Fibroblast of lung (primary cell): ENCODE data around the gene KRT222. TPM values are rescaled to one million over a fixed set of nuclear protein-coding genes. Genes with fewer than 3 reads are reported as not detected.

ENCODE experiments used
- DNase-seq, 2 donors: peaks; one replicate each; pipeline versions ENCODE4 v3.0.0 to v3.0.0-alpha.2; 2010; ENCODE audit warnings: low read depth in 2 of 2
- H2AFZ ChIP-seq: 2 replicates; pipeline ENCODE4 v1.5.1; 2012; ENCODE audit warnings: low read length, control low read depth, inconsistent platforms
- H3K27ac ChIP-seq: 2 replicates; pipeline ENCODE4 v1.5.1; 2011; ENCODE audit warnings: low read length, control low read depth; ENCODE audit not compliant: insufficient read depth
- H3K27me3 ChIP-seq: 2 replicates; pipeline ENCODE4 v1.5.1; 2011; ENCODE audit warnings: mild to moderate bottlenecking, low read length; ENCODE audit not compliant: control insufficient read depth, insufficient read depth
- H3K36me3 ChIP-seq: 2 replicates; pipeline ENCODE4 v1.5.1; 2011; ENCODE audit warnings: low read length; ENCODE audit not compliant: control insufficient read depth, insufficient read depth
- H3K4me1 ChIP-seq: 2 replicates; pipeline ENCODE4 v1.5.1; 2011; ENCODE audit warnings: low read length; ENCODE audit not compliant: control insufficient read depth, insufficient read depth; ENCODE audit errors: extremely low read depth
- H3K4me2 ChIP-seq: 2 replicates; pipeline ENCODE4 v1.5.1; 2011; ENCODE audit warnings: low read length, control low read depth; ENCODE audit not compliant: insufficient read depth; ENCODE audit errors: extremely low read depth
- H3K4me3 ChIP-seq, 4 experiments: fragments of 200-600 bp in 1 of 4; sonication (generic) in 1 of 4; replicated peaks in 1 of 4; 2 replicates each; pipeline ENCODE4 v1.5.1; 2011 to 2016; ENCODE audit warnings: low read length in 4 of 4, low read depth in 3 of 4, mild to moderate bottlenecking in 3 of 4, control low read depth in 2 of 4, inconsistent platforms in 1 of 4, mixed read lengths in 1 of 4; ENCODE audit not compliant: insufficient read depth in 1 of 4; ENCODE audit errors: control extremely low read depth in 1 of 4
- H3K79me2 ChIP-seq: 2 replicates; pipeline ENCODE4 v1.5.1; 2012; ENCODE audit warnings: mild to moderate bottlenecking, low read length, inconsistent platforms; ENCODE audit not compliant: control insufficient read depth, insufficient read depth
- H3K9ac ChIP-seq: 2 replicates; pipeline ENCODE4 v1.5.1; 2011; ENCODE audit warnings: mild to moderate bottlenecking, low read length, control low read depth; ENCODE audit not compliant: insufficient read depth
- H3K9me3 ChIP-seq: 2 replicates; pipeline ENCODE4 v1.5.1; 2012; ENCODE audit warnings: low read depth, low read length; ENCODE audit not compliant: control insufficient read depth, insufficient read depth
- H4K20me1 ChIP-seq: 2 replicates; pipeline ENCODE4 v1.5.1; 2011; ENCODE audit warnings: low read length; ENCODE audit not compliant: control insufficient read depth, insufficient read depth; ENCODE audit errors: extremely low read depth
- CTCF ChIP-seq, 2 donors: IDR thresholded peaks in 1 of 2; conservative IDR thresholded peaks in 1 of 2; 1 replicate in 1 of 2; 2 replicates in 1 of 2; pipeline ENCODE4 v1.5.1; 2011 to 2012; ENCODE audit warnings: low read length in 2 of 2, control low read depth in 1 of 2, inconsistent platforms in 1 of 2, low read depth in 1 of 2, mild to moderate bottlenecking in 1 of 2
- EZH2 ChIP-seq: IDR thresholded peaks from 2 replicates; pipeline ENCODE4 v1.5.1; 2012; ENCODE audit warnings: low read length, control low read depth, mild to moderate bottlenecking; ENCODE audit errors: missing control alignments
- polyA plus RNA-seq, 2 donors: library from polyadenylated mRNA; depleted of rRNA in 1 of 2; stranded (reverse) in 1 of 2; unstranded in 1 of 2; fragments of >200 nt; gene quantifications; 2 replicates each; pipeline ENCODE4 v1.2.1, GENCODE V29; 2011 to 2012; ENCODE audit warnings: missing spikeins in 1 of 2
- total RNA-seq: library from RNA; depleted of rRNA; stranded (reverse); fragments of >200 nt; gene quantifications from 2 replicates; pipeline ENCODE4 v1.2.1, GENCODE V29; 2014

KRT222 gene
- total and polyA plus RNA-seq, 2 donors (not counting 1 experiment from before 2014, with no cell fraction given), result 0.33 TPM; not detected in 1

- no peak for DNase-seq
- Histone ChIP-seq H3K4me3 (no peak overlapping the region), H3K4me1 (no peaks in the 10 kb centered on the region), H2AFZ (no peak overlapping the region), H3K4me2 (no peak overlapping the region), H3K27ac (no peak overlapping the region), H3K79me2 (no peaks in the 10 kb centered on the region), H3K36me3 (no peaks in the 10 kb centered on the region), H3K9me3 (no peaks in the 10 kb centered on the region), H4K20me1 (no peaks in the 10 kb centered on the region), H3K27me3 (peaks cover 9% of the 10 kb centered on the region), H3K9ac (no peak overlapping the region)
- TF ChIP-seq CTCF (conservative IDR thresholded peaks at IDR 0.05 in 1 of 2, IDR thresholded peaks at IDR 0.05 in 1 of 2; ENCODE audit: low read depth in 1 of 2, low read length in 2 of 2) (no peak), EZH2 (no peak)
These were observed 22.1 kb upstream of the KRT222 start for GRCh38 chr17:40687106-40687505.

GRCh38 chr17:40686192-40686591 is 21.2 kb upstream of the KRT222 start:
- H3K9me3 ChIP-seq, result no peaks in the 10 kb centered on the region
- no peaks in the 10 kb centered on the region for H3K79me2 ChIP-seq
- TF ChIP-seq CTCF (conservative IDR thresholded peaks at IDR 0.05 in 1 of 2, IDR thresholded peaks at IDR 0.05 in 1 of 2; ENCODE audit: low read depth in 1 of 2, low read length in 2 of 2) (no peak), EZH2 (no peak)
- no peak overlapping the region for H3K27ac ChIP-seq
- H4K20me1 ChIP-seq, result no peaks in the 10 kb centered on the region
- no peaks in the 10 kb centered on the region for H3K4me1 ChIP-seq
- no peak overlapping the region for H3K4me3 ChIP-seq
- no peak for DNase-seq
- H3K36me3 ChIP-seq, result no peaks in the 10 kb centered on the region
- no peak overlapping the region for H3K9ac ChIP-seq
- H3K27me3 ChIP-seq, result peaks cover 11% of the 10 kb centered on the region
- no peak overlapping the region for H2AFZ ChIP-seq
- no peak overlapping the region for H3K4me2 ChIP-seq

GRCh38 chr17:40680998-40681397 is 16.0 kb upstream of the KRT222 start:
- H3K9me3 ChIP-seq, result no peaks in the 10 kb centered on the region
- no peaks in the 10 kb centered on the region for H3K36me3 ChIP-seq
- H3K27ac ChIP-seq, result no peak overlapping the region
- no peak overlapping the region for H3K9ac ChIP-seq
- no peak for TF ChIP-seq EZH2
- TF ChIP-seq CTCF (conservative IDR thresholded peaks at IDR 0.05 in 1 of 2, IDR thresholded peaks at IDR 0.05 in 1 of 2; ENCODE audit: low read depth in 1 of 2, low read length in 2 of 2), result no peak
- H3K27me3 ChIP-seq, result peaks cover 9% of the 10 kb centered on the region
- H3K4me1 ChIP-seq, result no peaks in the 10 kb centered on the region
- H3K4me2 ChIP-seq, result no peak overlapping the region
- H2AFZ ChIP-seq, result no peak overlapping the region
- H3K4me3 ChIP-seq, result no peak overlapping the region
- no peak for DNase-seq
- H3K79me2 ChIP-seq, result no peaks in the 10 kb centered on the region
- no peaks in the 10 kb centered on the region for H4K20me1 ChIP-seq
